CD14-positive monocyte (primary cell): ENCODE data around the gene LRP1B. TPM values are rescaled to one million over a fixed set of nuclear protein-coding genes. Genes with fewer than 3 reads are reported as not detected.

Experiments
- DNase-seq, 3 donors: peaks; one replicate each; pipeline ENCODE4 v3.0.0-alpha.2; 2011 to 2022
- H2AFZ ChIP-seq: 2 replicates; pipeline ENCODE4 v1.6.0; 2012; ENCODE audit warnings: mild to moderate bottlenecking, low read depth, low read length, inconsistent platforms; ENCODE audit not compliant: insufficient read depth, poor library complexity, severe bottlenecking
- H3K27ac ChIP-seq, 2 donors: 1 replicate in 1 of 2; 2 replicates in 1 of 2; pipeline ENCODE4 v1.5.1; 2012 to 2013; ENCODE audit warnings: low read length in 2 of 2, control low read depth in 1 of 2, inconsistent platforms in 1 of 2, low read depth in 1 of 2, mild to moderate bottlenecking in 1 of 2
- H3K27me3 ChIP-seq, 2 donors: one replicate each; pipeline versions ENCODE4 v1.6.0 to v1.6.1; 2011 to 2013; ENCODE audit warnings: low read length in 2 of 2; ENCODE audit not compliant: control insufficient read depth in 2 of 2, insufficient read depth in 2 of 2
- H3K36me3 ChIP-seq, 2 donors: replicated peaks in 1 of 2; 1 replicate in 1 of 2; 2 replicates in 1 of 2; pipeline versions ENCODE4 v1.5.1 to v1.6.1; 2012 to 2013; ENCODE audit warnings: low read length in 2 of 2, control low read depth in 1 of 2, inconsistent platforms in 1 of 2, mild to moderate bottlenecking in 1 of 2; ENCODE audit not compliant: insufficient read depth in 2 of 2, control insufficient read depth in 1 of 2
- H3K4me1 ChIP-seq, 2 donors: 1 replicate in 1 of 2; 2 replicates in 1 of 2; pipeline versions ENCODE4 v1.5.1 to v1.6.1; 2012 to 2013; ENCODE audit warnings: low read length in 2 of 2, control low read depth in 1 of 2, inconsistent platforms in 1 of 2, mild to moderate bottlenecking in 1 of 2, moderate library complexity in 1 of 2; ENCODE audit not compliant: insufficient read depth in 2 of 2, control insufficient read depth in 1 of 2
- H3K4me2 ChIP-seq: replicated peaks from 2 replicates; pipeline ENCODE3; 2012; ENCODE audit warnings: low read length, moderate library complexity, mild to moderate bottlenecking; ENCODE audit not compliant: poor library complexity, severe bottlenecking; ENCODE audit errors: extremely low read depth
- H3K4me3 ChIP-seq, 3 experiments: fragments of 200-600 bp in 1 of 3; sonication (generic) in 1 of 3; replicated peaks in 1 of 3; 1 replicate in 2 of 3; 2 replicates in 1 of 3; pipeline ENCODE4 v1.5.1; 2011 to 2013; ENCODE audit warnings: low read length in 3 of 3, mild to moderate bottlenecking in 3 of 3, control low read depth in 2 of 3, low read depth in 2 of 3, inconsistent platforms in 1 of 3, moderate library complexity in 1 of 3
- H3K79me2 ChIP-seq: 2 replicates; pipeline ENCODE4 v1.6.0; 2012; ENCODE audit warnings: mild to moderate bottlenecking, control low read depth, inconsistent platforms, low read length, moderate library complexity; ENCODE audit not compliant: insufficient read depth
- H3K9ac ChIP-seq: 2 replicates; pipeline ENCODE4 v1.6.0; 2017; ENCODE audit warnings: low read length, mild to moderate bottlenecking; ENCODE audit not compliant: insufficient read depth, poor library complexity, severe bottlenecking
- H3K9me3 ChIP-seq, 2 donors: replicated peaks in 1 of 2; 1 replicate in 1 of 2; 2 replicates in 1 of 2; pipeline versions ENCODE4 v1.5.1 to v1.6.1; 2012 to 2013; ENCODE audit warnings: low read length in 2 of 2, control low read depth in 1 of 2; ENCODE audit not compliant: control insufficient read depth in 1 of 2, insufficient read depth in 1 of 2
- H4K20me1 ChIP-seq: 2 replicates; pipeline ENCODE4 v1.6.0; 2012; ENCODE audit warnings: mild to moderate bottlenecking, low read length, control low read depth, moderate library complexity; ENCODE audit not compliant: insufficient read depth
- H3K27ac Mint-ChIP-seq, 7 donors: one replicate each; pipeline ENCODE4 v1.8.0; 2020; ENCODE audit warnings: mild to moderate bottlenecking in 7 of 7, mixed read lengths in 7 of 7, moderate library complexity in 6 of 7, inconsistent platforms in 2 of 7
- H3K27me3 Mint-ChIP-seq, 3 donors: one replicate each; pipeline ENCODE4 v1.8.0; 2021 to 2022; ENCODE audit warnings: low read depth in 3 of 3, mild to moderate bottlenecking in 3 of 3, mixed read lengths in 3 of 3, moderate library complexity in 3 of 3, inconsistent platforms in 1 of 3
- H3K36me3 Mint-ChIP-seq, 2 donors: one replicate each; pipeline ENCODE4 v1.8.0; 2020; ENCODE audit warnings: mixed read lengths in 2 of 2, inconsistent platforms in 1 of 2, mild to moderate bottlenecking in 1 of 2
- H3K4me1 Mint-ChIP-seq: one replicate; pipeline ENCODE4 v1.8.0; 2020; ENCODE audit warnings: mild to moderate bottlenecking, mixed read lengths
- H3K4me3 Mint-ChIP-seq, 2 donors: one replicate each; pipeline ENCODE4 v1.8.0; 2020; ENCODE audit warnings: mild to moderate bottlenecking in 2 of 2, mixed read lengths in 2 of 2, moderate library complexity in 1 of 2
- H3K9me3 Mint-ChIP-seq, 7 donors: one replicate each; pipeline ENCODE4 v1.8.0; 2020 to 2022; ENCODE audit warnings: mixed read lengths in 7 of 7, mild to moderate bottlenecking in 6 of 7, moderate library complexity in 6 of 7, inconsistent platforms in 2 of 7
- WGBS: methylation state at CpG from one replicate; pipeline ENCODE4 v1.1.5; 2013; ENCODE audit warnings: missing lambda C conversion rate; ENCODE audit not compliant: insufficient coverage; 5-methylcytosine and 5-hydroxymethylcytosine counted together
- intact Hi-C, 2 donors: fragments of 100-400 bp; cut with micrococcal nuclease; formaldehyde crosslinking; loops; one replicate each; pipeline versions ENCODE4 v1.15.0 to v1.15.1; 2023
- polyA plus RNA-seq, 3 donors: library from polyadenylated mRNA; depleted of rRNA in 1 of 3; unstranded in 2 of 3; stranded (reverse) in 1 of 3; fragments of 300-500 nt in 2 of 3; fragments of >200 nt in 1 of 3; fragmentation: Illumina TruSeq in 2 of 3; gene quantifications; 1 replicate in 2 of 3; 2 replicates in 1 of 3; pipeline ENCODE4 v1.2.3, GENCODE V29; 2012 to 2021
- TF ChIP-seq, protein P1 (sequence below): fragments of 200-600 bp; IDR thresholded peaks from one replicate; pipeline ENCODE4 v1.8.0; 2022; ENCODE audit warnings: antibody characterized with exemption, mild to moderate bottlenecking

Gene LRP1B
- polyA plus RNA-seq, 3 donors: not detected

DNA sequence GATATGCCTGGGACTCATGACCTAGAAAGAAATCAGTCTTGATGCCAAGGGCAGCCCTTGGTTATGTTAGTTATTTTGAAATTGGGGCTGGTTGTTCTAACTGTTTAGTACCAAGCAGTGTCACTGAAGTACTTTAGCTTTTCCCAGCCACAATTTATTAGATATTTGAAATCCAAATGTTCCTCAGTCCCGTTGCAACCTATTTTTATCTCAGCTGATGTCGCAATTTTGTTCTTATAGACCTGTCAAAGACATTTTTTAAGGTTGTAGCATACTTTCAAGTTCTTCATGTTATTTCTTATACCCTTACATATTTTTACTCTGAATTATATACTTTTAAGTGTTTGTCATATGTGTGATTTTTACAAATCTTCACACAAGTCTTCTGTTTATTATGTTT, 100.1 kb downstream of the LRP1B start:
- Histone ChIP-seq H3K36me3 (no peaks in the 10 kb centered on the region), H3K9ac (no peak overlapping the region), H3K4me1 (no peaks in the 10 kb centered on the region), H3K79me2 (no peaks in the 10 kb centered on the region), H3K4me2 (no peak overlapping the region), H3K27me3 (no peaks in the 10 kb centered on the region), H4K20me1 (no peaks in the 10 kb centered on the region), H2AFZ (no peak overlapping the region), H3K27ac (no peak overlapping the region), H3K9me3 (no peaks in the 10 kb centered on the region), H3K4me3 (no peak overlapping the region)
- DNase-seq: no peak
- no peaks in the 10 kb centered on the region for H3K27me3 Mint-ChIP-seq
- no peaks in the 10 kb centered on the region for H3K4me1 Mint-ChIP-seq
- no peak overlapping the region for H3K27ac Mint-ChIP-seq
- TF ChIP-seq, protein P1, sequence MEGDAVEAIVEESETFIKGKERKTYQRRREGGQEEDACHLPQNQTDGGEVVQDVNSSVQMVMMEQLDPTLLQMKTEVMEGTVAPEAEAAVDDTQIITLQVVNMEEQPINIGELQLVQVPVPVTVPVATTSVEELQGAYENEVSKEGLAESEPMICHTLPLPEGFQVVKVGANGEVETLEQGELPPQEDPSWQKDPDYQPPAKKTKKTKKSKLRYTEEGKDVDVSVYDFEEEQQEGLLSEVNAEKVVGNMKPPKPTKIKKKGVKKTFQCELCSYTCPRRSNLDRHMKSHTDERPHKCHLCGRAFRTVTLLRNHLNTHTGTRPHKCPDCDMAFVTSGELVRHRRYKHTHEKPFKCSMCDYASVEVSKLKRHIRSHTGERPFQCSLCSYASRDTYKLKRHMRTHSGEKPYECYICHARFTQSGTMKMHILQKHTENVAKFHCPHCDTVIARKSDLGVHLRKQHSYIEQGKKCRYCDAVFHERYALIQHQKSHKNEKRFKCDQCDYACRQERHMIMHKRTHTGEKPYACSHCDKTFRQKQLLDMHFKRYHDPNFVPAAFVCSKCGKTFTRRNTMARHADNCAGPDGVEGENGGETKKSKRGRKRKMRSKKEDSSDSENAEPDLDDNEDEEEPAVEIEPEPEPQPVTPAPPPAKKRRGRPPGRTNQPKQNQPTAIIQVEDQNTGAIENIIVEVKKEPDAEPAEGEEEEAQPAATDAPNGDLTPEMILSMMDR: no peak
- no peaks in the 10 kb centered on the region for H3K36me3 Mint-ChIP-seq
- intact Hi-C loops: no loop called here
- peaks cover 0 to 4% (median 0%) of the 10 kb centered on the region in 7 donors for H3K9me3 Mint-ChIP-seq
- WGBS: 80% methylated on average over 1 of the region's 2 CpGs
- no peak overlapping the region for H3K4me3 Mint-ChIP-seq

DNA sequence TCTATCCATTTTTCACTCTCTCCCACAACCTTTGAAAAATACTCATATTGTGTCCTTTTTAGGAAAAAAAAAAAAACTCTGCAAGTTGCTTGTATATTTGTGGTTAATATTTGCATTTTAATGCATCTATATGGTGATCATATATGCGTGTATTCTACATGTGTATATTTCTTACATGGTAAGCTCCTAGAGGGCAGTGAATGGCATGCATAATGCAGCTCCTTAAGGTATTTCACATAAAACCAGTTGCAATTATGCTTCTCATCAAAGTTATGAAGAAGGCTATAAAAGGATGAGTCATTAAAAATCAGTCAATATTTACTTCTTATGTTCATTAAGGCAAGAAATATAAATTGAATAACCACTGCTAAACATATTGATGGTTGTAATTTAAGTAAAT, 100.8 kb downstream of the LRP1B start:
- Histone ChIP-seq H3K27ac (no peak overlapping the region), H3K27me3 (no peaks in the 10 kb centered on the region), H3K9me3 (no peaks in the 10 kb centered on the region), H3K79me2 (no peaks in the 10 kb centered on the region), H2AFZ (no peak overlapping the region), H3K9ac (no peak overlapping the region), H3K36me3 (no peaks in the 10 kb centered on the region), H3K4me3 (no peak overlapping the region), H3K4me2 (no peak overlapping the region), H3K4me1 (no peaks in the 10 kb centered on the region), H4K20me1 (no peaks in the 10 kb centered on the region)
- H3K27me3 Mint-ChIP-seq: no peaks in the 10 kb centered on the region
- no peak for DNase-seq
- peaks cover 0 to 4% (median 0%) of the 10 kb centered on the region in 7 donors for H3K9me3 Mint-ChIP-seq
- H3K36me3 Mint-ChIP-seq: no peaks in the 10 kb centered on the region
- H3K4me1 Mint-ChIP-seq: no peaks in the 10 kb centered on the region
- TF ChIP-seq, protein P1: no peak
- intact Hi-C loops: no loop called here
- no peak overlapping the region for H3K27ac Mint-ChIP-seq
- H3K4me3 Mint-ChIP-seq: no peak overlapping the region
- WGBS: no CpG with 5 or more reads among the region's 1 CpG
